Hematopoietic multipotent progenitor cell treated with erythropoietin and hydrocortisone succinate and interleukin-3 and kit ligand, for 8 days (in vitro differentiated cells): ENCODE measurements around the gene NAALADL2.
"Not testable (repeated sequence)": the region's sequence is repeated elsewhere in the genome, so short reads cannot be mapped to it uniquely, and the experiment has no call there.

Source experiments
- DNase-seq: peaks from one replicate; pipeline ENCODE4 v3.0.0-alpha.2; 2015

The NAALADL2 gene

GRCh38 chr3:175447521-175447920, 588.4 kb downstream of the NAALADL2 start:
- no peak for DNase-seq

GRCh38 chr3:175453361-175453760, 594.2 kb downstream of the NAALADL2 start:
- DNase-seq, result no peak

- DNase-seq, result no peak
These were observed 597.3 kb downstream of the NAALADL2 start for GRCh38 chr3:175456466-175456865.

GRCh38 chr3:175457301-175457700, 598.2 kb downstream of the NAALADL2 start:
- no peak for DNase-seq

DNA sequence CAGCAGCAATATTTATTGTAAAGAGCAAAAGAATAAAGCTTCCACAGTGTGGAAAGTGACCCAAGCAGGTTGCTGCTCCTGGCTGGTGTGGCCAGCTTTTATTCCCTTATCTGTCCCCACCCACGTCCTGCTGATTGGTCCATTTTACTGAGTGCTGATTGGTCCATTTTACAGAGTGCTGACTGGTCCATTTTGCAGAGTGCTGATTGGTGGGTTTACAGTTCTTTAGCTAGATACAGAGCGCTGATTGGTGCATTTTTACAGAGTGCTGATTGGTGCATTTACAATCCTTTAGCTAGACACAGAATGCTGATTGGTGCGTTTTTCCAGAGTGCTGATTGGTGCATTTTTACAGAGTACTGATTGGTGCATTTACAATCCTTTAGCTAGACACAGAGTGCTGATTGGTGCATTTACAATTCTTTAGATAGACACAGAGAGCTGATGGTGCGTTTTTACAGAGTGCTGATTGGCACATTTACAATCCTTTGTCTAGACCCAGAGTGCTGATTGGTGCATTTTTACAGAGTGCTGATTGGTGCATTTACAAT, 601.8 kb downstream of the NAALADL2 start:
- DNase-seq, result not testable (repeated sequence)

GRCh38 chr3:175464362-175464761, 605.2 kb downstream of the NAALADL2 start:
- DNase-seq, result no peak

DNA sequence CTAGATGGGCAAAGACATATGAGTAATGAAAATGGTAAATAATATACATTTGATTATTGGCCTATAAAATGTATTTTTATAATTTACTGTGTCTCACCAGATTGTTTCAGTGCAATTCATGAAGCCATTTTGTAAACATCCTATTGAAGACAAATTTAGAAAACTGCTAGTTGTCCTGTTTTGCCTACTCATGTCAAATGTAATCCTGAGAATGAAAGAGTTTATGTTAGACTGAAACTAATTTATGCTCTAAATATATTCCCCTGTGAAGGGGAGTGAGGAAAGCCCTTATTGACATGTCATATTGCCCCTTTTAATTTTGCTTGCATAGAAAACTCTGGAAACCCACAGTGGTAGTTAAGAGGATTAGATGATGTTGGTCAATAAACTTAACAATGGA, 610.0 kb downstream of the NAALADL2 start:
- no peak for DNase-seq

- DNase-seq, result no peak
These were observed 616.6 kb downstream of the NAALADL2 start for GRCh38 chr3:175475765-175476164.

DNA sequence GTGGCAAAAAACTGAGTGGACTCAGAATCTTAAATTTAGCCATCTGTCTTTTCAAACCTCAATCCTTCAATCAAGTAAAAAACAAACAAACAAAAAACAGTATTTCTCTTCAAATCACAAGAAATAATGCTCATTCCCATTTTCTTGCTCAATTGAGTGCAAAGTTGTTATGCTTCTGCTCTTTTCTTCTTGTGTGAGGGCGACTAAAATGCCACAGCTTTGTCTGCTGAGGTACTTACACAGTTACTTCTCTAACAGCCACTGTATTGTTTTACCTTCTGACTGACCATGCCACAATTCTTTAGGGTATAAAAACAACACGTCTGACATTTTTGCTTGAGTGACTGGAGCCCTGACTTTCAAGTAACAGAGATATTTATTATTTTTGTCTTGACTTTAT, 617.4 kb downstream of the NAALADL2 start:
- DNase-seq, result no peak

DNA sequence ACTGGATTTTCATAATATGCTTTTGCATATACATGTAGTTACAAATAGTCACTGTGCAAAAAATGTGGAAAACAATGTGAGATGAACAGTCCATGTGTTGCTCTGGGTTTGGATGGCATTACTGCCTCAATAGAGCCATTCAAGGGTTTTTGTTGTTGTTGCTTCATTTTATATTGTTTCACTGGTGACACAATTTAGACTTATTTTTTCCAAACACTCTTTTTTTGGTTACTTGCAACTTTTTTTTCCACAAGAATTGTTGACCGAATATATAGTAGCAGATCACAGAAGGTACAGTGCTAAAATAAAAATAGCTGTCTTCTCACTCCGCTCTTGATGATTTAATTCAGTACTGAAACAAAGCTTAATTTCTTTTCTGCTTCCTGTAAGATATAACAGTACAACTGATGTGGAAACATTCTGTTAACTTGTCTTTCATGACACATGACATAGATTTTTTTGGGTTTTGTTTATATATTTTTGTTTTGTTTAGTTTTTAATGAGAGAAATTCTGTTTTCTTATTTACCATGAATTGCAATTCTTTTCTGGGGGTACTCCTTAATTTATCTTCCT, 618.6 kb downstream of the NAALADL2 start:
- no peak for DNase-seq

DNA sequence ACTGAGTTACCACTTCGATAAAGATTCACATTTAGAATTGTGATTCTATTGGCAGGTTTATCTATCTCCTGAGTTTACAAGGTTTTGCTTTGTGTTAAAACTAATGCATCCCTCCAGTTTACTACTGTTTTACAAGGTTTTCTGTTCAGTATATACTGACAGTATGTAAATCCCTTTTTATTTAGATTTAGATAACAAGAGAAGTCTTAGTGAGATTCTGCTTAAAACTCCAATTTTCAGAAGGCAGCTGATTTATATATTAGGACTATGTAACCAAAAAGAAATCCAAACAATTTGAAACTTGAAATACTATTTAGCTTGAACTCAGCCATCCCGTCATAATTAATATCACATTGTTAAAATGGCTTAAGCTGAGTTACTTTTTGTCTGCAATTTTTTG, 619.2 kb downstream of the NAALADL2 start:
- no peak for DNase-seq

GRCh38 chr3:175479175-175479574, 620.0 kb downstream of the NAALADL2 start:
- DNase-seq, result no peak

- DNase-seq, result no peak
These were observed 620.7 kb downstream of the NAALADL2 start for GRCh38 chr3:175479800-175480199.

GRCh38 chr3:175484666-175485065, 625.5 kb downstream of the NAALADL2 start:
- no peak for DNase-seq

- DNase-seq, result no peak
These were observed 626.3 kb downstream of the NAALADL2 start for GRCh38 chr3:175485436-175485835.

- DNase-seq, result no peak
These were observed 627.1 kb downstream of the NAALADL2 start for GRCh38 chr3:175486255-175486654.

DNA sequence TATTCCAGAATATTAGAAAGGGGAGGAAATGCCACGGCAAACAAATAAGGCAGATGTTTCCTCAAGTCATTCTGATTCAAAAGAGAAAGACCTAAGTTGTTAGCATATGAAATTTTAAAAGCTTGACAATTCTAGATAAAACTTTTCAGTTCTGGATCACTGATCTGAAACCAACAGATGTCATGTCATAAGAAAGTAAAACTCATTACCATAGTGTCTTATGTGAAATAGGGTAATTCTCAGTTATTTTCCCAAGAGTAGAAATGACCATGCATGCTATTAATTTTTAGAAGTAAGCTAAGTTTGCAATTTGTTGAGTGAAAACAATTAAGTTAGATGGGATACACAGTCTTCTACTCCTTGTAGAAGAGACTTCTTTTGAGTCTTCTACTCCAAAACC, 630.3 kb downstream of the NAALADL2 start:
- DNase-seq, result no peak

DNA sequence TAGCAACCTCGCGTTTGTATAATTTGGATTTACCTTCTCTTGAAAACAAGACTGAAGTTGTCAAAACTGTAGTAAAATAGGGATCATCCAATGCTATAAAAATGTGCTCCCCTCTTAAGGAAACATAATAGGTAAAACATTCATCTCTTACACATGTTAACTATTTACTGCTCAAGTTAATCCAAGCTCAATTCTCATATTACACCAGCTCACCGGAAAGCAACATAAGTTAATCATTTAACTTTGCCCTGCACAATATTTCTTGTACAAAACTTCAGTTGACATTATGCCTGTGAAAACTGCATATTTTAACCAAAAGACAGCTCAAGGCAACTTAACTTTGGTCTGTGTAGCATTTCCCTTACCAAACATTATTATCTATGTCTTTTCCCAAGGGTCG, 634.2 kb downstream of the NAALADL2 start:
- DNase-seq, result no peak

DNA sequence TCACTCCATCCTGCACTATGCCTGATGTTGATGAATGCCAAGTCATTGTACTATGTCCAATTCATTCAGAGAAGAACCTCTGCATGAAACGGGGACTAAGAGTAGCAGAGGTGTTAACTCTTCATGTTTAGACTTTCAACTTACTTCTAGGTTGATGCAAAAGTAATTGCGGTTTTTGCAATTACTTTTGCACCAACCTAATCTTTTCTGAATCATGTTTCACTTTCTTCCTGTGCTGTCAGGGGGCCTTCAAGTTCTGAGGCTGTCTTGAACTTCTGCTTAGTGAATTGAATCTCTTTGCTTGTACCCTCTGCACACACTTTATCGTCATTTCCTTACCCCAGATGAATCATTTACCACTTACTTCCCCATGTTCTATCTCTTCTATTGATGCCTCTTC, 636.2 kb downstream of the NAALADL2 start:
- no peak for DNase-seq

- DNase-seq, result no peak
These were observed 643.0 kb downstream of the NAALADL2 start for GRCh38 chr3:175502155-175502554.

DNA sequence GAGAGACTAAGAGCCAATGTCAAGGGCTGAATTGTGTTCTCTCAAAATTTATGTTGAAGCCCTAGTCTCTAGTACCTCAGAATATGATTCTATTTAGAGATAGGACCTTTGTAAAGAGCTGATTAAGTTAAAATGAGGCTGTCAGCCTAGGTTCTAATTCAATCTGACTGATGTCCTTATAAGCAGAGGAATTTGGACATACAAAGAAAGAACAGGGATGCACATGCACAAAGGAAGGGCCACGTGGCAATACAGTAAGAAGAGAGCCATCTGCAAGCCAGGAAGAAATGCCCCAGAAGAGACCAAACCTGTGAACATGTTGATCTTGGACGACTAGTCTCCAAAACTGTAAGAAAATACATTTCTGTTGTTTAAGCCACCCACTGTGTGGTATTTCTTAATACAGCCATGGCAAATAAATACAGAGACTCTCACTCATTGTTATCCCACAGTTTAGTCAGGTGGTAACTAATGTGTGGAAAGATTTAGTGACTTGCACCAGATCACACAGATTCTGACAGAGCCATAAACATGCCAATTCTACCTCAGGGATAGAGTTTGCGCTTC, 652.2 kb downstream of the NAALADL2 start:
- no peak for DNase-seq

DNA sequence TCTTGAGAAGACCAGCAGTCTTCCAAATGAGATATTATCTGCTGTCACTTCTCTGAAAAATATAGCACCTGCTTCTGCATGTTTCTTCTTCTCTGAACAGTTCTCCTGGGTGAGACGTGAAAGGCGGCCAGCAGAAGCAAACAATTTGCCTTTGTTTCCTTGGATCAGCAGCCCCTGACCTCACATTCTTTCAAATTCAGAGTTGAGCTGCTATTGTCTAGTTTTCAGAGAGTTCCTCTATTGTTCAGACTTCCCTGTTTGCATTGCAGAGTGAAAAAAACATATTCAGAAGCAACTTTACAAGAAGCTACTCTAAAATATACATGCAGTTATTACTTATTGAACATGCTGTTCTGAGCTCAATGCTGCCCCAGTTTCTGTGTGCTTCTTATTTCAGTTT, 653.6 kb downstream of the NAALADL2 start:
- DNase-seq, result no peak

GRCh38 chr3:175518459-175518858, 659.3 kb downstream of the NAALADL2 start:
- DNase-seq, result no peak

DNA sequence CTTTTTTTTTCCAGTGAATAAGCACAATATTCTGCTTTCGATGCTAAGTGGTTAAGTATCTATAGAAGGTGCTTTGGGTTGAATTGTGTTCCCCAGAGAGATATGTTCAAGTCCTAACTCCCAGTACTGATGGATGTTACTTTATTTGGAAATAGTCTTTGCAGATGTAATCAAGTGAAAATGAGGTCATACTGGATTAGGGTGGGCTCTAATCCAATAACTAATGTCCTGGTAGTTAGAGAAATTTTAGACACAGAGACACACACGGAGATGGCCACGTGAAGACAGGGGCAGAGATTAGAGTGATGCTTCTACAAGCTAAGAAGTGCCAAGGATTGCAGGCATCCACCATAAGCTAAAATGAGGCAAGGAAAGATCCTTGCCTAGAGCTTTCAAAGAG, 662.3 kb downstream of the NAALADL2 start:
- no peak for DNase-seq

GRCh38 chr3:175526191-175526590, 667.1 kb downstream of the NAALADL2 start:
- no peak for DNase-seq
